ENCODE results near the gene EFNA4.

DNA sequence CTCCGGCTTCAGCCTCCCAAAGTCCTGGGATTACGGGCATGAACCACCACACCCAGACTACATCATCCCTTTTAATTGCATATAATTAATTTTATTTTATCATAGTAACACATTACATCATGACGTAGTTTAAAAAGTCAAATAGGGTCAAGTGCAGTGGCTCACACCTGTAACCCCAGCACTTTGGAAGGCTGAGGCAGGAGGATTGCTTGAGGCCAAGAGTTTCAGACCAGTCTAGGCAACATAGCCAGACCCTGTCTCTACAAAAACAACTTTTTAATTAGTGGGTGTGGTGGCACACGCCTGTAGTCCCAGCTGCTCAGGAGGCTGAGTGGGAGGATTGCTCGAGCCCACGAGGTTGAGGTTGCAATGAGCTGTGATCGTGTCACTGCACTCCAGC is 35.8 kb downstream of the EFNA4 start:
- TF ChIP-seq POLR2A (IDR thresholded peaks at IDR 0.05) (no peak), CTCF (IDR thresholded peaks at IDR 0.05) (no peak)

All from body of pancreas (tissue), 4 donors.